Stimulated activated CD8-positive, alpha-beta memory T cell treated with anti-CD3 and anti-CD28 coated beads, Interleukin-15, amount 100 ng/mL, for 48 hours (primary cell): ENCODE results near the gene SPARCL1.
"Not testable (repeated sequence)": the region's sequence is repeated elsewhere in the genome, so short reads cannot be mapped to it uniquely, and the experiment has no call there.

Experiments
- DNase-seq, 2 donors: peaks; one replicate each; pipeline ENCODE4 v3.0.0-alpha.2; 2020; ENCODE audit warnings: low read depth in 2 of 2

SPARCL1 gene

DNA sequence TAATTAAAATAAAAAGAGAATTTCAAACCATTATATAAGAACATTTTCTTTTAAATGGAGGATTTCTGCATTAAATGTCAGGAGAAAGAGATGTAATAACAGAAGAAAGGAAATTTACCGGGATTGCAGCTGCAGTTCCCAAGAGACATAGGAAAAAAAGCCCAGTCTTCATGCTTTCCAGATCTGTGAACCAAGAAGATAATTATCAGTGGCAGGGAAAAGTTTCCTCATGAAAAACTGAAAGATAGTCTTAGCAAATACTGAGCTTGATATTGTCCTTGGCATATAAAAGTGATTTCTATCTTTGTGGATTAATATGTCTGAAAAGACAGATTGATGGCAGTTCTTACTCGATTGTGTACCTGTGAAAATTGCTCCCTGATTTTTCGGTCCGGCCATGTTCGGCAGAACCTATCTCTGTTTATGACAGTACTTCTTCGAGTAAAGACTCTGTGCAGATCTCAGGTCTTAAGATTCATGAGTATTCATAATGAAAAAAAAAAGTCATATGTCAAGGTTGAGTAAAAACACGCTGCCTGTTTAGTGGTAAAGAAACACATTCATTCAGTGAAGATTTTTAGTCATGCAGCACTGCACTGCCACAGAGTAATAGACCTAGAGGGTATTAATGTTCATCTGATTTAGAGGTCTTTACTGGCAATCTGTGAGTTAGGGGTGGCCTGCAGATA, 29.6 kb downstream of the SPARCL1 start:
- DNase-seq, result no peak

DNA sequence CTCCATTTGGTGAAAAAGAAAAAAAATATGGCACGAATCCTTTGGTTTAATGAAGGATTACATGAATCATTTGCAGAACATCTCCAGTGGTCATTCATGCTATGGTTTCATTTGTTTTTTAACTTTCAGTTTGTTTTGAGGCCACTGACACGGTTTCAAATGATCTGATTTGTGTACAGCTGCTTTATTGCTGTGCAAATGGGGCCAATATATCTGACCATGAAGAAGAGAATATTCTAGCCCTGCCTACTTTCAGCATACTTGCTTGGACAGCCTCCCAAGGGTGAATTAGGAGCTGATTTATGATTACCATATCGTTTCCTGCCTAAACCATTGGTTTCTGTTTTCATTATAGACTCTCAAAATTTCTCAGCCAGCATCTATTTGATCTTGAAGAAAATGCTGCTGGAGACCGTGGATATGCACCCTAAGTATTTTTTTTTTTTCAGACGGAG, 30.7 kb downstream of the SPARCL1 start:
- DNase-seq, result no peak

- DNase-seq, result no peak
These were observed 31.6 kb downstream of the SPARCL1 start for GRCh38 chr4:87497578-87497977.

DNA sequence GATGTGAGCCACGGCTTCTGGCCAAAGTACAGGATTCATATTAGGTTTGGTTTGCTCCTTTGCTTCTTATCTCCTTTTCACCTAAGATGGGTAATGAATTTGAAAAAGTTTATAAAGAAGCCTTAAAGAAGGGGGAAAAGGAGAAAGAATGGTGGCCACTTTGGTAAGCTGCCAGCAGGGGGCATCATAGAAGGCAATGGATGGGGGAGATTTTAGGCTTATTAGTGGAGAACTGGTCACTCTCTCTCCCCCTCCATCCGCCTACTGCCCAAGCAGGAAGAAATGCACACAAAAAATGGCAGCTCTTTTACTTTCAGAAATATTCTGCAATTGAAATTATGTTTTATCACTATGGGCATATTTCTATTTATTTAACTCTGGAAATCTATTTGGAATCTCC, 32.0 kb downstream of the SPARCL1 start:
- no peak for DNase-seq

DNA sequence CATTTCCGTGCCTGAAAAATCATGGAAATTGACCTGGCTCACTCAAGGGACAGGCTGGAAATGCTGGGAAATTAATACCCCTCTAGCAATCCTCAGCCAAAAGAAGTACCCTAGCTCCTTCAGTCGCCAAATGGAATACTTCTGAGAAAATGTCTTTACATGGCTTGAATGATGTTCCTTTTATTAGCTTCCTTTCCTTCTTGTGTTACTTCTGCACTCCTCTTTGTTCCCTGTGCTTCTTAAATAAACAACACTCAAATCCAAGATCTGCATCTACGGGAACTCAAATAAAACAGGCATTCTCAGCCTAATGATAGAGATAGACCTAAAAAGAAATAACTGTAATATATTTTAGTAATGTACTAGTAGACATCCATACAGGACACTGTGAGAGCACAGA, 36.1 kb downstream of the SPARCL1 start:
- no peak for DNase-seq

GRCh38 chr4:87491851-87492250, 37.3 kb downstream of the SPARCL1 start:
- not testable (repeated sequence) for DNase-seq

DNA sequence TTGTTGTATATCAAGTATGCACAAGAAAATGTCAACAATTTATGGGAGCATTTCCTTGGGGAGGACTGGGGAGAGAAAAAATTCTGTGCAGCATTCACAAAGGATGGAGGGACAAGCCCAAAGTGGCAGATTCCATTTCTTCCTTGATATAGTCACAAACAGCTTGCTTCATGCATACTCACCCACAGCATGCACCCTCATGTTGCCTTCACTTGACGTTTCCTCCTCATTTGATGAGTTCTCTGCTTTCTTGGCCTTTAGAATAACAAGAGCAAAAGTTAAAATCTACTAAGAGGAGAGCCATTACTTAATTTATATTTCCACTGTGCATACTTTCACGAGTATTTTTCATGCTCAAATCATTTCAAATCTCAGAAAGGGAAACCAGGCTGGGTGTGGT, 37.7 kb downstream of the SPARCL1 start:
- DNase-seq, result no peak

- no peak for DNase-seq
These were observed 38.4 kb downstream of the SPARCL1 start for GRCh38 chr4:87490664-87491369.

GRCh38 chr4:87489678-87490077, 39.5 kb downstream of the SPARCL1 start:
- DNase-seq, result no peak

- not testable (repeated sequence) for DNase-seq
These were observed 40.5 kb downstream of the SPARCL1 start for GRCh38 chr4:87488666-87489065.

DNA sequence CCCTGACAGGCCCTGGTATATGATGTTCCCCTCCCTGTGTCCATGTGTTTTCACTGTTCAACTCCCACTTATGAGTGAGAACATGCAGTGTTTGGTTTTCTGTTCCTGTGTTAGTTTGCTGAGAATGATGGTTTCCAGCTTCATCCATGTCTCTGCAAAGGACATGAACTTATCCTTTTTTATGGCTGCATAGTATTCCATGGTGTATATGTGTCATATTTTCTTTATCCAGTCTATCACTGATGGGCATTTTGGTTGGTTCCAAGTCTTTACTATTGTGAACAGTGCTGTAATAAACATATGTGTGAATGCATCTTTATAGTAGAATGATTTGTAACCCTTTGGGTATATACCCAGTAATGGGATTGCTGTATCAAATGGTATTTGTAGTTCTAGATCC, 45.9 kb downstream of the SPARCL1 start:
- DNase-seq, result not testable (repeated sequence)

GRCh38 chr4:87481377-87481776, 47.8 kb downstream of the SPARCL1 start:
- DNase-seq, result no peak

- no peak for DNase-seq
These were observed 50.4 kb downstream of the SPARCL1 start for GRCh38 chr4:87478732-87479250.

DNA sequence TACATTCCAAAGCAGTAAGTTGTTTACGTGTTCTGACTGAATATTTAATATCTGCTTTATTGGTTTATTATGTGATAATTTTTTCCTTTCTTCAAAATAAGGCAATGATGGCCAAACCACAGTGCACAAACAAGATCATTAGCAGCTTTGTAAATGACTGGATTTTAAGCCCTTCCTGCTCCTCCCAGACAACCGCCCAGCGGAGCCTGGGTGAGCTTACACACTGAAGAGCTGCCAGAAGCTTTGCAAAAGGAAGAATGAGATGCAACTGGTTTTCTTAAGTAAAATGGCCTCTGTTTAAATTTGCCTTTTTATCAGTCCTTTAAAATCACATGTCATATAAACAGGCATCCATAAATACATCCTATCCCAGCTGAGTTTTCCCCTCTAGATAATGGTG, 52.2 kb downstream of the SPARCL1 start:
- DNase-seq, result no peak

DNA sequence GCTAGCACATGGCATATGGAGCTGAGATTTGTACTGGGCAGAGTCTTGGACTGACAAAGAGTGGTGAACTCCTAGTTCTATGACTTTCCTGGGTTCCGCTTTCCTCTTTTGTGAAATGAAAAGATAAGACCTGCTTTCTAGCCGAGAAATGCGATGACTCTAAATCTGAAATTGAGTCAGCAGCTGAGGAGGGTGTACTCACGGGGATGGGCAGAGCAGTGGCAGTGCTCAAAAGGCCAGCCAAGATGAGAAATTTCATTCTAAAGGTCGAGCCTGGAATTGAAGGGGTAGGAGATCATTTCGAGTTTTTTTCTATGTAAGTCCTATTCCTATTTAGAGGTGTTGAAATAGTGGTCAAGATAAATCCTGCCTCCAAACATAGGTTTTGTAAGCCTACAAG, 59.8 kb downstream of the SPARCL1 start:
- no peak for DNase-seq

DNA sequence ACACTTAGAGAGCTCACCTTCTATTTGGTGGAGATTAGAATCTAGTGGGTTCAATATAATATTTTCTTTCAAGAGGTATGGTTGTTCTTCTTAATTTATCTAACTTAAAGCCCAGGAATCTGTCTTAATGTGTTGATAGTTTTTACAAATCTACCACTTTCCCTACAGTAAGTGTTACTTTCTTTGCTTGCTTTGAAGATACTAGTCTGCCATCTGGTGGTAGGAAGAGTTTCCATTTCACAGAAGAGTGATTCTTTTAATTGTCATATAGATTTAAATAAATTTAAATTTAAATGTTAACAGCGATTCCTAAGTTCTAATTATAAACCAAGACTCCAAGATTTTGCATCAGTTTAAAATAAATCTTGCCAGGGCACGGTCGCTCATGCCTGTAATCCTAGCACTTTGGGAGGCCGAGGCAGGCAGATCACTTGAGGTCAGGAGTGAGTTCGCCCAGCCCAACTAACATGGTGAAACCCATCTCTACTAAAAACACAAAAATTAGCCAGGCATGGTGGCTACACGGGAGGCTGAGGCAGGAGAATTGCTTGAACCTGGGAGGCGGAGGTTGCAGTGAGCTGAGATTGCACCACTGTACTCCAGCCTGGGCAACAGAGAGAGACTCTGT, 63.3 kb downstream of the SPARCL1 start:
- DNase-seq, result no peak

DNA sequence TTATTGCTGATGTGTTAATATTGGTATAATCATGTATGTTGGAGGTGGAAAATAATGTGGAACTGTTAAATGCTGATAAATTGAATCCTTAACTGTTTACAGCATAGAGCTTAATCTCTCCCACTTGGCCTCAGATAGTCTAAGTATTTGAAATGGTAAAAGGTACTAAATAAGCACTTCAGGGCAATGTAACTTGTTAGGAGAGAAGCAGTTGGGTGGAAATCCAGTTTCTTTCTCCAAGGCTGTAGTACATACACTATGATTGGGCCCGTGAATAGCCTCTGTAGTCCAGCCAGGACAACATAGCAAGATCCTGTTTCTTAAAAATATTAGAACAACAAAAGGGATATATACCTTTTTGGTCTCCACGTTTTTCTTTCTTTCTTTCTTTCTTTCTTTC, 67.1 kb downstream of the SPARCL1 start:
- DNase-seq, result no peak

DNA sequence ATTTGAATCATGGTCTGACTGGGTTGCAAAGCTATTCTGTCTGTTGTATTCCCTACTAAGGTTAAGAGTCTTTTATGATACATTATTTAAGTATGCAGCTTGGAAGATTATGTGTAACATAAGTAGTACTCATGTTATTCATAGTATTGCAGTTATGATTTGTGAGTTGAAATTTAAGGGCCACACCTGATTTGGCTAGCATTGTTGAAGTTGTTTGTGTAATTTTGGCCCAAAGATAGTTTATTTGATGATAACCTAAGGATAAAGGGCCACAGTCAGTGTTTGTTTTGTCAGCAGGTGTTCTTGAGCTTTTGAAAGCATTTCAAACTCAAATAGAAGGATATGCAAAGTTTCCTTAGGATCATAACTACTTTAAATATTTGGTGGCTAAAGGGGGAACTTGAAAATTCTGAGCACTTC, 67.9 kb downstream of the SPARCL1 start:
- DNase-seq, result no peak

DNA sequence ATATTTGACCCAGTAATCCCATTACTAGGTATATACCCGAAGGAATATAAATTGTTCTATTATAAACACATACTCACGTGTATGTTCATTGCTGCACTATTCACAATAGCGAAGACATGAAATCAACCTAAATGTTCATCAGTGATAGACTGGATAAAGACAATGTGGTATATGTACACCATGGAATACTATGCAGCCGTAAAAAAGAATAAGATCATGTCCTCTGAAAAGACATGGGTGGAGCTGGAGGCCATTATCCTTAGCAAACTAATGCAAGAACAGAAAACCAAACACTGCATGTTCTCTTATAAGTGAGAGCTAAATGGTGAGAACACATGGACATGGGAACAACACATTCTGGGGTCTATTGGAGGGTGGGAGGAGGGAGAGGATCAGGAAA, 70.3 kb downstream of the SPARCL1 start:
- no peak for DNase-seq

GRCh38 chr4:87451537-87451936, 77.6 kb downstream of the SPARCL1 start:
- DNase-seq, result no peak

DNA sequence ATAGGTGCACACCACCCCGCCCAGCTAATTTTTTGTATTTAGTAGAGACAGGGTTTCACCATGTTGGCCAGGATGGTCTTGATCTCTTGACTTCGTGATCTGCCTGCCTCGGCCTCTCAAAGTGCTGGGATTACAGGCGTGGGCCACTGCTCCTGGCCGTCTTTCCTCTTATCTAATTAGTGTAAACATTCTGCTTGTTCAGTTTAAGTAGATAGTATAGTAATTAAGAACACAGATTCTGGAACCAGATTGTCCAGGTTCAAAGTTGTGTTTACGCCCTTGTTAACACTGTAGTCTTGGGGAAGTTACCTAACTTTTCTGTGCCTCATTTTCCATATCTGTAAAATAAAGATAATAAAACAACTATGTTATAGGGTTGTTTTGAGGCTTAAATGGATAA, 82.8 kb downstream of the SPARCL1 start:
- DNase-seq, result not testable (repeated sequence)

DNA sequence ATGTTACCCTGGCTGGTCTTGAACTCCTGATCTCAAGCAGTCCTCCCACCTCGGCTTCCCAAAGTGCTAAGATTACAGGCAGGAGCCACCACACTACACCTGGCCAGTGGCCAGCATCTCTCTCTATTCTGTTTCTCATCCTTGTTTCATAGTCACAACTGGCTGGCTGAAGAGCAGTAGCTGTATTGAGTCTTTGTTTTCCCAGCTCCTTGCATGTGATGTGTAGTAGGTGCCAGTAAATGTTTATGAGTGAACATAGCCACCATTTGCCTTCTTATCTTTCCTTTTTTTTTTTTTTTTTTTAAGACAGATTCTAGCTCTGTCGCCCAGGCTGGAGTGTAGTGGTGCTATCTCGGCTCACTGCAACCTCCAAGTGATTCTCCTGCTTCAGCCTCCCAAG, 83.2 kb downstream of the SPARCL1 start:
- DNase-seq, result no peak

GRCh38 chr4:87444741-87445140, 84.4 kb downstream of the SPARCL1 start:
- DNase-seq, result no peak
